HG03135 (cell line): ENCODE measurements around the gene NRIP1.

ENCODE experiments used
- ATAC-seq: cut with Tn5 transposase; IDR thresholded peaks from one replicate; pipeline ENCODE4 v1.9.1; 2021; ENCODE audit warnings: mild to moderate bottlenecking, moderate library complexity; ENCODE audit not compliant: unreplicated experiment

The NRIP1 gene

DNA sequence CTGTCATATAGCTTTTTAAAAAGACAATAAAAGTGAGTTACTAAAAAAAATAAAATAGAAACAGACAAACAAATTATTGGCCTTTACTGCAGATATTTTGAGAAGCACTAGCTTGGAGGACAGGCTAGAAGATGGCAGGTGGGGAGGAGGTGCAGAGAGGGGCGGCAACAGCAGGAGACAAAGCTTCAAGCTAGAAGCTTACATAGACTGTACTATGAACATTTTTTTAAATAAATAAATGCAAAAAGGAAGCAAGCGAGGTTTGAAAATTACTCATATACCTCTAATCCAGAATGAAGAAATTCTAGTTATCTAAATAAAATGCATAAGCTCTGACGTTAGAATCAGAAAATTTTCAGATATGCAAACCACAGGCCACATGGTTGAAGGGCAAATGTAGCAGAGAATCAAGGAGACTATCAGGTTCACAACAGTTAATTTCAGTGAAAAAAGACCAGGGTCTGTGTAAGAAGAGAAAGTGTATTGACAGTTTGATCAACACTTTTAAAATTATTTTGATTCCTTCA is 54.9 kb downstream of the NRIP1 start:
- no peak for ATAC-seq

DNA sequence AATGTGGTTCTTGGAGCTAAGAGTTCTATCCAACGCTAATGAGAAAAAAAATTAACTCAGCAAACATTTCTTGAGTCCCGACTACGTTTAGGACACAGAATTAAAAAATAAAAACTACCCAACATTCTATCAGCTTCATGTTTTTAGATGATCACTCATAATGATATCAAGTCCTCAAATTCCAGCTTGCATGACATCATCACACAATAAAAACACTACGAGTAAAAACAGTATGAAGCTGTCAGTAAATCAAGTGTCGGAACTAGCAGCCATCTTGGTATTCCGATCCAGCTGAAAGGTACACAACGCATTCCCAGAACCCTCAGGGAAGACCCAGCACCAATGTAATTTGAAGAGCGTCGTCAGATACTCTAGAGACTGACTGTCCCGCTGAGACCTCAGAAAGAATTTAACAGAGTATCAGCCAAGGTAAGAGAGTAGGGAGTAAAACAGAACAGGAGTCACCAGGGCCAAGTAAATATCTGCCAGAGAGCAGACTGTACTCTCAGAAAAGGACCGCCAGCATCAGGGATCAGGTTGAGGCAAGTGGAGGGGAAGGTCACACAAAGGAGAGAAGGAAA is 57.0 kb downstream of the NRIP1 start:
- no peak for ATAC-seq

DNA sequence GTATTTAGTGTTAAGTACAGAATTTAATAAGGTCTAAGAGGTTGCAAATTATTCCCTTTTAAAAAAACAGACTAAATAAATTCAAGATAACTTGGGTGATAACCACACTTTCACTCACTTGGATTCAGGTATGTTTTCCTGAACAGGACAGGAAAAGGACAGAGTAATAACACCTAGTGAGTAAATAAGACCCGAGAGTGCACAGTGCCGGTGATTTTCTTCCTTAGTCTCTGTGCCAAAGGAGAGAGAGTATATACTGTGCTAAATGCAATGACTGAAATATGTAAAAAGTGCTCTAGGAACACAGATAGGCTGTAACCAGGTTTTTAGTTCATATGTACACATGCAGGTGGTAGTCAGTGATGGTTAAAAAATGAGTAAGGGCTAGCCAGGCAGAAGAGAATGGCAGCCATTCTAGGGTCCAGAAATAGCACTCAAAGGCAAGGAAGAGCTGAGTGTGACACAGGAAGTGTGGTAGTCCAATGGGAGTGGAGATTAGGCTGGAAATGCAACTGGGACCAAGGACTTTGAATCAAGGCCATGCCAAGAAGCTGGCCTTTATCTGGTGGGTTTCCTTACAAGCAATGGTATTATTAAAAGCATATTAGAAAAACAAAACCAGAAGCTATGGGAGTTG is 58.1 kb downstream of the NRIP1 start:
- no peak for ATAC-seq

DNA sequence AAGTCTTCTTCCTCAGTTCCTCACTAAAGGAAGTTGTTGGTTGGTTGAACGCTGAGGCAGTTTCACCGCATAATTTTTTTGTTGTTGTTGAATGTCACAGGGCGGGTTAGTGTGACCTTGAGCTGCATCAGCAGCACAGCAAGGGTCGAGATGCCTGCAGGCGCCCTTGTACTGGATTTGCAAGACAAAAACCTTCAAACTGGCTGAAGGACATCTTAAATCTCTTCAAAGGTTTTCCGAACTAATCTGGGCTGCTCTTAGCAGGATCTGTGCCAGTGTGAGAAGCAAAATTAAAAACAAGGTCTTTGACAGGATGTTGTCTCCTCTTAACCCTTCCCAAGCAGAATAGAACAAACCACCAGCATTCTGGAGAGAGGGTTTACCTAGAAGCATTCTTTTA is 59.4 kb downstream of the NRIP1 start:
- ATAC-seq = no peak

DNA sequence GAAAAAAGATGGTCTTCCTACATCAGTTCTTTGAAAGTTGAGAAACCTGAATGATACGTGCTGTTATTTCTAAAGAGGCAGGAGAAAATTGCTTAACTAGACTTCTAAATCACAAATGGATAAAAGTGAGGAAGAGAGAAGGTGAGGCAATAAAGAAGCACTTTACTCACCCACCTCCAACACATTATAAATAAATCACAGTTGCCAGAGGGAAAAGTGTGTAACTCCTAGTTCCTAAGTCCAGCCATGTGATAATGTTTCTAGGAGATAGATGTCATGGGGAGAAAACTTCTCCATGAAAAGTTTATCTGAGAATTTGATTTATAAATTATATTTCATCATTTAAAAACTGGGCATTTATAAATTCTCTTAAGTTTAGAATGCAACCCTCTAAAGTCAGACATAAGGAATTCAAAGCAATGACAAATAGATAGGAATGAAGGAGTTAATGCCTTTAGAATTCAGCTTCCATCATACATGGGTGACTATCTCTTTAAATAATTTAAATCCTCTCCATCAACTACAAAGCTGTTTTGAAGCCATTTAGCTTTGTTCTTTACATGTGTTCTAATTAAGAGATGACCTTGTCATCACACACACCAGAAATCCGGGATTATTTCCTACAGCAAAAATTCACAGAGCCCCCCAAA is 60.0 kb downstream of the NRIP1 start:
- ATAC-seq = no peak

DNA sequence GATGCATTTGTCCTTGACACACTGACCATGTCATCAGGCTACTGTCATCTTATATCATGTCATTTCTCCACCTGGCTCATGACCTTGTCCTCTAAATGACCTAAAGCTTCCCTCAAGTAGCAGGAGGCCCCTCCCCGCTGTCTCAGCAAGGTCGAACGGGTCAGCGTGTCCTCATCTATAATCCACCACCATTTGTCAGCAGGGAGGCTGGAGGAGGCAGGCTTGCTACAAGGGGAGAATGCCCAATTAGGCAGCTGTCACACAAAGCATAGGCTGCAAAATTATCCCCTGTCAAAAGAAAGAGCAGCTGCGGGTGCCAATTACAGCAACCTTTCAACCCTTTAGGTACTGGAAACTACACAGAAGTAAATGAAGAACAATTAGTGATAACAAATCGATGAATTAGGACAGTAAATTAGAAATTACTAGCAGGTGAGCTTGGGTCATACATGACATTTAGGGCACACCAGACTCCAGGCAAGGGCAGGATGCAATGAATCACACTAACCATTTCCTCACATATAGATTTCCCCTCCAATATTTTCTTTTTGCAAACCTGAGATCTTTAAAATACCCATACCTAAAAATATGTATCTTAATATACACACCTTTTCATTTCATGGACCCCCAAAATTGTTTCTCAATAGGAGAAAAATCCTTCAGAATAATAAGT is 61.2 kb downstream of the NRIP1 start:
- no peak for ATAC-seq

DNA sequence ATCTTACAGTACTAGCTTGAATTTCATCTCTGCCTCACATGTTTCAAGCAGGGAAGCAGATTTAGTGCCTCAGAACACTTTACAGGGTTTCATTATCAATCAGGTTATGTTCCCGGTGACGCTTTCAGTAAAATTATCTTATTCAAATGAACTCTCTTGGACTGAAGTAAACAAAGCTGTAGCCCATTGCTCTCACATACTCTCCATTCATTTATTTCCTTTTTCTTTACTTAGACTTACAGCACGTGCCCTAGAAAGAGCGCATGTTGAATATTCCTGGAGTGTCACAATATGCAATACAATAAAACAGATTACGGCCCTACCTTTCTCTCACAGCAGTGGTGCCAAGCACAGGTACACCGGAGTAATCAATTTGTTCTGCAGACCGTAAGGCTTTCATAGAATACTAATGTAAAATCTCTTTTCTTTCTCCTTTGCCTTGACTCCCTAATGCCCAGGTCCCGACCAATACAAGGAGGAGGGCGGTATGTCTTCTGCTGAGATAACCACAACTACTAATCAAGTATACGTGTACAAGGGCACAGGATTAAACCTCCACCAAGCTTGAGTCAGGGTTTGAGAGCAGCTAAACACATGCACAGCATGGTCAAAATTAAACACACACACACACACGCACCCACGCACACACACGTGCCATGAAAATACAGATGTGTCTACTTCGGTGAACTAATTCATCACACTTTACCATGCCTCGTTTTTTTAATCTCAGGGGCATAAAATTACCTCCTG is 62.8 kb downstream of the NRIP1 start:
- ATAC-seq = peak; percentile 87

DNA sequence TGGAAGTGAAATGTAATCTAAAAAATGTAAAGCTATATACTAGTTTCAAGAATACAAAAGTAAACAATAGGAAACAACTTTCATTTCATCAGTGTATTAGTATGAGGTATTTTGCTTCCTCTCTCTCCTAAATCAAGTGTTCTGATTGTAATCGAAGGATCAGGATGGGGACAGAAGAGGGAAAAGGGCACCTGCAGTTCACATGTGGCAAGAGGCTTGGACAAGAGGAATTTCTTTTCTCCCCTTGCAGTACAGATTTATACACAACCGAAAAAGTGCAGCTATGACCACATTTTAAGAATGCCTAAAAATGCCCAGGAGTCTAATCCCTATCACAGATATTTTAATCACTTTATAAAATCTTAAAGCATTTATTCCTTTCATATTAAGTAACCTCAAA is 63.7 kb downstream of the NRIP1 start:
- ATAC-seq = no peak

DNA sequence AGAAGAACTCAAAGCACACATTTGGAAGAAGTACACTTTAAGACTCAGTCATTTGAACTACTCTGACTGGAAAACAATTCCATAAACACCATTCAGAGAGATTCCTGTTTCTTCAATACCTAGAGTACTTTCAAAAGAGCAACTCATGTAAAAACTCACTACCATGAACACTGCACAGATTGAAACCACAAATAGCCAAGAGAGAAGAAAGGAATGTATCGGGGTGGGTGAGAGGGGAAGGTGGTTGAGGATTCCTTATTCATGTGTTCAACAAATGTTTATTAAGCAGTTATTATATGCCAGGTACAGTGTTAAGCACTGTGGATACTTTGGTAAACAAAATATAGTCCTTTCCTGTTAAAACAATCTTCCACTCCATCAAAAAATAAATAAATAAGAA is 64.7 kb downstream of the NRIP1 start:
- no peak for ATAC-seq

DNA sequence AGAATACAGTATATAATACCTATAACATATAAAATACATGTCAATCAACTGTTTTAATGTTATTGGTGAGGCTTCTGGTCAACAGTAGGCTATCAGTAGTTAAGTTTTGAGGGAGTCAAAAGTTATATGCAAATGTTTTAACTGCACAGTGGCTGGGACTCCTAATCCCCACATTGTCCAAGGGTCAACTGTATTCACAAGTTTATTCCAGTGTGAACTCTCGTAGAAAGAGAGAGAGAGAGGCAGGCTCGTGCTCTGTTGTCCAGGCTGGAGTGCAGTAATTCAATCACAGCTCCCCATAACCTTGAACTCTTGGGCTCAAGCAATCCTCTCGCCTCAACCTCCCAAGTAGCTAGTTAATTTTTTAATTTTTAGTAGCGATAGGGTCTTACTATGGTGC is 66.0 kb downstream of the NRIP1 start:
- no peak for ATAC-seq

DNA sequence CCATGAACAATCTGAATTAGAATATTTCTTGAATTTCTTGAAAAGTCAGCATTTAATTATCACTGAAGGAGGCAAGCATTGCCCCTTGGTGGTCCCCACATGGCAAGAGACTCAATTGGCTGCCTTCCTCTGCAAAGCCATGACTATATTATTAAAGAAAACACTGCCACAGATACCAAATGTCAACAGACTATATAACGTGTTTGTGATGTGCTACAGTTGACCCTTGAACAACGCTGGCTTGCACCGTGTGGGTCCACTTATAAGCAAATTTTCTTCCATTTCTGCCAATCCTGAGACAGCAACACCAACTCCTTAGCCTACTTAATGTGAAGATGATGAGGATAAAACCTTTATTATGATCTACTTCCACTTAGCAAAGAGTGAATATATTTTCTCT is 66.5 kb downstream of the NRIP1 start:
- no peak for ATAC-seq

DNA sequence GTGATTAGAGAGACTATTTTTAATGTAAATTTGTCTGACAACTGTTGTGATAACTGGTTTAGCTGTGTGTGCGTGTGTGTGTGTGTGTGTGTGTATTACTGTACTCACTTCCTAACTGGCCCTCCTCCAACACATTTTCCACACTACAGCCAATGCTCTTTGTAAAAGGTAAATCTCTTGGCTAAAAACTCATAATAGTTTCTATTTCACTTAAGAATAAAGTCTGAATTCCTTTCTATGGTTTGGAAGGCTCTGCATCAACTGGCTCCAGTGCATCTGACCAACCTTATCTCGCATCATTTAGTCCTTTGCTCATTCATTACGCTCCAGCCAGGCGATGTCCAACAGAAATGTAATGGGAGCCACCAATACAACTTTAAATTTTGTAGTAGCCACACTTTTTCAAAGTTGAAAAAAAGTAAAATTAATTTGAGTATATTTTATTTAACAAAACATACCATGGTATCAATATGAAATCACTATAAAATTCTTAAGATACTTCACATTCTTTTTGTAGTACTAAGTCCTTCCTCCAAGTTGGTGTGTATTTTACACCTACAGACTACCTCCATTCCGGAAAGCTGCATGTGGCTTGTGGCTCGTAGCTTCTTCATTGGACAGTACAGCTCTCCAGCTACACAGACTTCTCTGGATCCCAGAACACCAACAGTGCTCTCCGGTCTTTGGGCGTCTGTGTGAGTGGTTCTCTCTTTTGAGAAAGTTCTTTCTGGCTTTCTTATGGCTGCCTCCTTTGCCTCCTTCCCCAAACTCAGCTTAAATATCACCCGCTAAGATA is 68.9 kb downstream of the NRIP1 start:
- no peak for ATAC-seq

DNA sequence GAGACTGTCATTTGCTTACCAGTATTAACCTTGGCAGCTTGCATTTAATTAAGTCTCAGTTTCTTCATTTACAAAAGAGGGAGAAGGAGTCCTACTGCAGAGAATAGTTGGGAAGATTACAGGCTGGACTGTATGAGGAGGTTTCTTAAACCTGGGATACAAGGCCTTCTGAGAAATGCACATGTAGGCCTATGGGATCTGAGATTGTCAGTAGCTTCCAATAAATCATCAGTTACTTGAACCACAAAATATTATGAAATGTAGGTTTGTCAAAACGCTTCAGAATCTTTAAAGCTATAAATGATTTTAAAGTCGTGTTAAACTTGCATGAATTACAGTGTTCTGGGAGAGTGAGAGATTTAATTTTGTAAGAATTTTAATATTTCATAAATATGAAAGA is 69.6 kb downstream of the NRIP1 start:
- ATAC-seq = no peak

DNA sequence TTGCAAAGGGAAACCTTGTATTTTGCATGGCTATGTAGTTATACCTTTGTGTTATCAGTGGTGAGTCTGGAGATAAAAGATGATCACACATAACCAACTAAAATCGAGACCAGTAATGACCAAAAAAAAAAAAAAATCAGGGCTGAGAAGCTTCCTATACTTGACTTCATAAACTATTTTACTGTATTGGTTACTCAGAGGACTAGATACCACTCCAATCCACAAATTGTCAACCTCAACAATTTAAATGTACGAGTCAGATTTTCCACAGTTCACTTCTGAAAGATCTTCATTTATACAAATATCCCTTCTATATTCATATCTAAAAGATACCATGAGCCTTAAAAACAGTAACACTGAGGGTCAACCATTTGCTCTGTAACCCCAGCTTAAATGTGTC is 71.7 kb downstream of the NRIP1 start:
- no peak for ATAC-seq

DNA sequence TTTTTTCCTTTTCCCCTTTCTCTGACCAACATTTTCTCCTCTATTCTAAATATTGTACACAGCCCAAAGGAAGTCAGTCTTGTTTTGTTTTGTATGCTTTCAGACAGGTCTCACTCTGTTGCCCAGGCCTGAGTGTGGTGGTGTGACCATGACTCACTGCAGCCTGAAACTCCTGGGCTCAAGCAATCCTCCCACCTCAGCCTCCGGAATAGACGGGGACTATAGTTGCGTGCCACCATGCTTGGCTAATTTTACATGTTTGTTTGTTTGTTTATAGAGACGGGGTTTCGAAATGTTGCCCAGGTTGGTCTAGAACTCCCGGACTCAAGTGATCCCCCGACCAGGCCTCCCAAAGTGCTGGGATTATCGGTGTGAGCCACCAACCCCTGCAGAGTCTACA is 72.8 kb downstream of the NRIP1 start:
- no peak for ATAC-seq

DNA sequence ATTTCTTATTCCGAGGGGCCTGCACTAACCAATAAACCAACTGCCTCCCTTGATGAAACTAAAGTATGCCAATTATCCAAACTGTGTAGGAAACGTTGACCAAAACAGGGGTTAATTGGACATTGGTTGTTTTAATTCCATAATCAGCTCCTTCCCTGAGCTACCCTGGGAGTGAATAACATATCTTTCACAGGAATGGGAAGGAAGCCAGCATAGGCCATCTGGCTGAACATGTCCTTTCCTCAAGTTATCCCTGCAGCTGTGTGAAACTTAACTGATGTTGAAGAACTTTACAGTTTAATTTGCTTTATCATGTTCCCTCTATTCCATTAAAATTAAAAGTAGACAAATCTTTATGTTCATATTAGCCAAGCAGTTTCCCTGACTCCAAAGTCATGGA is 75.4 kb downstream of the NRIP1 start:
- no peak for ATAC-seq

DNA sequence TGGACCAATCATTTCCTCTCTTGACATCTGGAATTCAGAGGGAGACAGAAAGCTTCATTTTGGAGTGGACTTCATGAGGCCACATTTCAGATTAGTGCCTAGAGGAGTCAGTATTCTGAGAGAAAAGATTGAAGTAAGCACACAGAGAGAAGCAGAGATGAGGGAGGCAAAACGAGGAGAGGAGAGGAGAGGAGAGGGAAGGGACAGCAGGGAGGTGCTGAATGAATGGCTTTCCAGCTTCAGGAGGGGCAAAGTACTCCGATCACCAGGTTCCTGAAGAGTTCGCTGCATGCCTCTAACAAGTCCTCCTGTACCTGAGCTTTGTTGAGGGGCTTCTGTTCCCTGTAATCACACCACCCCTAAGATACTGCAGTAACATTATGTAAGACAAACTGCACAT is 76.0 kb downstream of the NRIP1 start:
- no peak for ATAC-seq

DNA sequence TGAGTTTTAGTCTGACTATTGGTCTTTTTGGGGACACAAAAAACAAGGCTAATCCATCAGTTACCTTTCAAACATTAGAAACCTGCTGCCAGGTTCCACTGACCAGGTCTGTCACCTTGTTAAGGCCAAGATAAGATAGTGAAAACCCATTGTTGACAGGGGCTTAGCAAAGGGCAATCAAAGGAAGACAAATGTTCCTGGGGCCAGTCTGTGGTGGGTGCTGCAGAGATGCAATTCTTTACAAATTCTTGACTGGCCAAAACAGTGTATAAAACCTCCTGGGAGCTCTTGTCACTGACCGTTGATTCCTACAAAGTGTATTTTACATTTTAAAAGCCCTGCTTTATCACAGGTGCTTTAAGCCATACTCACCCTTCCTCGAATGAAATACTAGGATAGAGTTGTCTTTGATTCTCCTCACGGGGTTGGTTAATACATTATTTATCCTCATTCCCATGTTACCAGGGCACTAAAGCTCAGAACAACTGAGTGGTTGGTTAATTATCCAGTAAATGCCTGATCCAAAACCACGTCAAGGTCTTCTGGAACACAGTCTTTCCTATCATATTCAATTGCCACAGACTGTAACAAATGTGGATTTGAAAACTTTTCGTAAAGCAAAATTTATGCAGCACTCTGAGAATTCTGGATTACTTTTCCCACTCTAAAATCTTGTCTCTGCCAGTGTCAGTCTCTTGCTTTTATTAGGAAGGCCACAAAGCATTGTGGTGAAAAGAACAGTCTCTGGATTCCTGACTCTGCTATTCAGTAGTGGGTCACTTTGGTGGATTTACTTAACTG is 77.2 kb downstream of the NRIP1 start:
- no peak for ATAC-seq

DNA sequence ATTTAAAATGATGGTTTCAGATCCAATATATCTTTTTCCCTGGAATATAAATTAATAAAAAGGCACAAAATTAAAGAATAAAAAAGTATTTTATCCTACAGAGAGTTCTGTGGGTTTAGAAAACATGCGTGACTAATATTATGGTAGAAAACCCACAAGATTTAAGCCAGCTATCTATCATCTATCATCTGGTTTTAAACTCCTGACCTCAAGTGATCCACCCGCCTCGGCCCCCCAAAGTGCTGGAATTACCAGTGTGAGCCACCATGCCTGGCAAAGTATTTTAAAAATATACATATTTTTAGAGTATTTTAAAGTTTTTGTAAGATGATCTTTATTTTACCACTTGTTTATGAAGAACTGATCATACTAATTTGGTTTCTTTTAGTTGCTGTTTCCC is 79.5 kb downstream of the NRIP1 start:
- no peak for ATAC-seq

DNA sequence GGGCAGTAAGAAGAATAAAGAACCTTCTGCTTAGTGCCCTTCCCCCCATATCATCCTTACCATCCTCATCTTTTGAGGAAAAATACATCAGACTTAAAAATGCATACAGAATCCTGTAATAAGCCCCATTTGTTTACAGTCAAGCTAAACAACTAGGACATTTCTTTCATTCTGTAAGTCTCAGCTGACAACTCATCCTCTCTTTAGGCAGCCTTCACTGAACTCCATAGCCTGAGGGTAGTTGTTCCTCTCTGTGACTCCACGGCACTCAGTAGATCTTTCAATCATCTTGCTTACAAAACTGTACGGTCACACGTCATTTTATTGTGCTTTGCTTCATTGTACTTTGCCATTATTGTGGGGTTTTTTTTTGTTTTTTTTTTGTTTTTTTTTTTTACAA is 82.5 kb downstream of the NRIP1 start:
- no peak for ATAC-seq
